ENCODE data around the gene LAMP1. TPM values are rescaled to one million over a fixed set of nuclear protein-coding genes. Genes with fewer than 3 reads are reported as not detected.

LAMP1 gene
- total RNA-seq, 4 donors from 2014 or later: 85.6 to 144 (median 93.4) TPM

DNA sequence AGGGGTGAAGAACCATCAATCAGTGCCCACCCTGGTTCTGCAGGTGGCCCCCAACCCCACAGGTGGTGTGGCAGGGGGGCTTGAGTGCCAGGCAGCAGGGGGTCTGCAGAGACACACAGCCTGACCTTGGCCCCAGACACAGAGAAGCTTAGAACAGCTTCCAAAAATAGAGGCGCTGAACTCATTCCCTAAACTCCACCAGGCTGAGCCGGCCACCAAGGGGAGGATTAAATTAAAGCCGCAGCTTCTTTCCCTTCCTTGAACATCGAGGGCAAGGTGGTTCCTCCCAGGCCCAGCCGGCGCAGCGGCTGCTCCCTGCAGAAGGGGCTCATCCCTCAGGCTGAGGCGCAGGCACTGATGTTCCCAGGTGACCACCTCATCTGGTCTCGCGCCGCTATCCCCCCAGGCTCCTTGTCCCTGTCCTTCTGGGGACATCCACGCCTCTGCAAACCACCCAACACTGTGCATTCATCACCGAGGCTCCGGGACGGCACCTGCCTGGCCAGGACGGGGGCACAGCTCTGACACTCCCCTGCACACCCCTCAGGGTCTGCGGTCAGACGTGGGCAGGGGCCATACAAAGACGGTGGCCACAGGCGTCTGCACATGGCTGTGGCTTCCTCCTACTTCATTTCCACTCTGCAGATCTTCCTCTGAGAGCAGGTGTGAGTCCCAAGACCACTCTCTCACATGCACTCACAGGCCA is 30.9 kb downstream of the LAMP1 start:
- no peaks in the 10 kb centered on the region for H3K27me3 ChIP-seq
- DNase-seq: no peak
- no peaks in the 10 kb centered on the region for H3K36me3 ChIP-seq
- no peaks in the 10 kb centered on the region for H3K4me1 ChIP-seq
- no peak overlapping the region for H3K27ac ChIP-seq
- TF ChIP-seq, protein P1, sequence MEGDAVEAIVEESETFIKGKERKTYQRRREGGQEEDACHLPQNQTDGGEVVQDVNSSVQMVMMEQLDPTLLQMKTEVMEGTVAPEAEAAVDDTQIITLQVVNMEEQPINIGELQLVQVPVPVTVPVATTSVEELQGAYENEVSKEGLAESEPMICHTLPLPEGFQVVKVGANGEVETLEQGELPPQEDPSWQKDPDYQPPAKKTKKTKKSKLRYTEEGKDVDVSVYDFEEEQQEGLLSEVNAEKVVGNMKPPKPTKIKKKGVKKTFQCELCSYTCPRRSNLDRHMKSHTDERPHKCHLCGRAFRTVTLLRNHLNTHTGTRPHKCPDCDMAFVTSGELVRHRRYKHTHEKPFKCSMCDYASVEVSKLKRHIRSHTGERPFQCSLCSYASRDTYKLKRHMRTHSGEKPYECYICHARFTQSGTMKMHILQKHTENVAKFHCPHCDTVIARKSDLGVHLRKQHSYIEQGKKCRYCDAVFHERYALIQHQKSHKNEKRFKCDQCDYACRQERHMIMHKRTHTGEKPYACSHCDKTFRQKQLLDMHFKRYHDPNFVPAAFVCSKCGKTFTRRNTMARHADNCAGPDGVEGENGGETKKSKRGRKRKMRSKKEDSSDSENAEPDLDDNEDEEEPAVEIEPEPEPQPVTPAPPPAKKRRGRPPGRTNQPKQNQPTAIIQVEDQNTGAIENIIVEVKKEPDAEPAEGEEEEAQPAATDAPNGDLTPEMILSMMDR (IDR thresholded peaks at IDR 0.05): no peak
- no peak for TF ChIP-seq POLR2A (IDR thresholded peaks at IDR 0.05)
- intact Hi-C loops (cut with DNase I; ENCODE audit: low total_unique reads): no loop called here
- H3K4me3 ChIP-seq: no peak overlapping the region
- no peaks in the 10 kb centered on the region for H3K9me3 ChIP-seq

DNA sequence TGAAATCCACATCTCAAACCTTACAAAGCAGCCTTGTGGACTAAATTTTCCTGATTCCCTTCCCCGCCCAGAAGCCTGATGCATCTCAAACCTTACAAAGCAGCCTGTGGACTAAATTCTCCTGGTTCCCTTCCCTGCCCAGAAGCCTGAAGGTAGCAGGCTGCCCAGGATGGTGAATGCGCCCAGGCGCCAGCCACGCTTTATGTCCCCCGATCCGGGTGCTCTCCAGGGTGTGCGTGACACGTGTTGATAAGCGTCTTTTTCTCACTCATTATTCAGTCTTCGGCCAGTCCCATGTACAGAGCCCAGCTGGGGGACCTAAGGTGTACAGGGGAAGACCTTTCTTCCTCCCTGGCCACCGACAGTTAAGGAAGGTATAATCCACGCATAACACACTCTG is 31.8 kb downstream of the LAMP1 start:
- no peaks in the 10 kb centered on the region for H3K4me1 ChIP-seq
- no peak for DNase-seq
- intact Hi-C loops (cut with DNase I; ENCODE audit: low total_unique reads): no loop called here
- H3K27me3 ChIP-seq: no peaks in the 10 kb centered on the region
- H3K36me3 ChIP-seq: no peaks in the 10 kb centered on the region
- H3K4me3 ChIP-seq: no peak overlapping the region
- no peak for TF ChIP-seq POLR2A (IDR thresholded peaks at IDR 0.05)
- TF ChIP-seq, protein P1 (IDR thresholded peaks at IDR 0.05): no peak
- no peaks in the 10 kb centered on the region for H3K9me3 ChIP-seq
- no peak overlapping the region for H3K27ac ChIP-seq

DNA sequence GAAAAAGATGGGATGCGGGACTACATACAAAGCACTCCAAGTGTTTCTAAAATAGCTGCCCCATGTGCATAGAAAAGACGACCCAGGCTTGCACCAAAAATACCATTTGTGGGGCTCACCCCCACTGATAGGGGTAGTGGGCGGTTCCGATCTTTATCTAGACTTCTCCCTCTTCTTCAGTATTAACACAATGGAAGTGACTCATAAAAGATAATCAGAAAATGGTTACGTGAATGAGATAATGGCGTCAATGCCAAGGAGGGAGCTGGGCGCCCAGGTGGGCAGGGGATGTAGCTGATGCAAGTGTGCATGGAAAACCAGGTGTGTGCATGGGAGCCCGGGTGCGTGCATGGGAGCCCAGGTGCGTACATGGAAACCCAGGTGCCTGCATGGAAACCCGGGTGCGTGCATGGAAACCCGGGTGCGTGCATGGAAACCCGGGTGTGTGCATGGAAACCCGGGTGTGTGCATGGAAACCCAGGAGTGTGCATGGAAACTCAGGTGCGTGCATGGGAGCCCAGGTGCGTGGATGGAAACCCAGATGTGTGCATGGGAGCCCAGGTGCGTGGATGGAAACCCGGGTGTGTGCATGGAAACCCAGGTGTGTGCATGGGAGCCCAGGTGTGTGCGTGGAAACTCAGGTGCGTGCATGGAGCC is 32.7 kb downstream of the LAMP1 start:
- TF ChIP-seq, protein P1 (IDR thresholded peaks at IDR 0.05): no peak
- TF ChIP-seq POLR2A (IDR thresholded peaks at IDR 0.05): no peak
- no peak for DNase-seq

DNA sequence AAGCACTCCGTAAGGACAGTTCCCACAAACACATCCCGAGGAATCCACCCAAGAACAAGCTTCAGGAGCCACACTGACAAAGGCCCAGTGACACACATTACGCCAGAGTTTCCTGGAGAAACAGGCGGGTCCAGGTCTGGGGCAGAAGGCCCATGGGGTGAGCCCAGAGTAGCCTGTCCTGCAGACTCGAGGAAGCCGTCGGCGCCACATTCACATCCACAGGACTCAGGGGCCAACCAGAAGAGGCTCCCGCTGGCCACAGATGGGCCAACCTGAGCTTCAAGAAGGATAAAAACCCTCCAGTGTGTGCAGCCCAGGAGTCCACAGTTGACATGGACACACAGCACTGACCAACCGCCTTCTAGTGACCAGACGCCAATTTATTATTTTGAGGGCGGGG is 35.6 kb downstream of the LAMP1 start:
- Histone ChIP-seq H3K4me3 (no peak overlapping the region), H3K9me3 (no peaks in the 10 kb centered on the region), H3K27ac (no peak overlapping the region), H3K36me3 (no peaks in the 10 kb centered on the region), H3K27me3 (no peaks in the 10 kb centered on the region), H3K4me1 (no peaks in the 10 kb centered on the region)
- no peak for TF ChIP-seq POLR2A (IDR thresholded peaks at IDR 0.05)
- TF ChIP-seq, protein P1 (IDR thresholded peaks at IDR 0.05): no peak
- DNase-seq: no peak
- intact Hi-C loops (cut with DNase I; ENCODE audit: low total_unique reads): no loop called here

More for the DNA sequence above, 32.7 kb downstream of the LAMP1 start:
- Histone ChIP-seq H3K9me3 (no peaks in the 10 kb centered on the region), H3K27ac (no peak overlapping the region), H3K4me3 (no peak overlapping the region), H3K36me3 (no peaks in the 10 kb centered on the region), H3K27me3 (no peaks in the 10 kb centered on the region), H3K4me1 (no peaks in the 10 kb centered on the region)
- intact Hi-C loops (cut with DNase I; ENCODE audit: low total_unique reads): no loop called here

DNA sequence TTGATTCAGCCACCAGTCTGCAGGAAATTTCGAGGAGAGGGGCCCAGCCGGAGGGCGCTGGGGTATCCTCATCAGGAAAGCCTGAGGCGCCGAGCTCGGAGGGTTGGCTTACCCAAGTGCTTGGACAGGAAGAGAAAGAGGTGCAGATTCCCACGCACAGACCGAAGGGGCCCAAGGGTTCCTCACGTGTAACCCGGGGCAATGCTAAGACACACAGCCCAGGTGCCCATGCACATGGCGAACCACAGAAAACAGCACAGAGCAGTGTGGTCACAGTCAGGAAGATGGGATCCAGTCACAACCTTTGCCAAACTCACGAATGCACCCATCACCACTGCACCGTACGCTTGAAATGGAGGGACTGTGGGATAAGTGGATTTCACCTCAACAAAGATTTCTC is 36.0 kb downstream of the LAMP1 start:
- Histone ChIP-seq H3K27ac (no peak overlapping the region), H3K4me1 (no peaks in the 10 kb centered on the region), H3K36me3 (no peaks in the 10 kb centered on the region), H3K9me3 (no peaks in the 10 kb centered on the region), H3K4me3 (no peak overlapping the region), H3K27me3 (no peaks in the 10 kb centered on the region)
- intact Hi-C loops (cut with DNase I; ENCODE audit: low total_unique reads): no loop called here
- no peak for DNase-seq
- TF ChIP-seq, protein P1 (IDR thresholded peaks at IDR 0.05): no peak
- no peak for TF ChIP-seq POLR2A (IDR thresholded peaks at IDR 0.05)
